IPS-18a (cell line): ENCODE results near the gene ASB1.
"Not testable (repeated sequence)": the region's sequence is repeated elsewhere in the genome, so short reads cannot be mapped to it uniquely, and the experiment has no call there.

Source experiments
- H3K27ac ChIP-seq: one replicate; pipeline ENCODE4 v1.5.1; 2013; ENCODE audit warnings: low read length
- H3K27me3 ChIP-seq: one replicate; pipeline ENCODE4 v1.6.1; 2013; ENCODE audit warnings: mild to moderate bottlenecking, low read length; ENCODE audit not compliant: control insufficient read depth, insufficient read depth
- H3K36me3 ChIP-seq: one replicate; pipeline ENCODE4 v1.6.1; 2013; ENCODE audit warnings: low read depth, low read length; ENCODE audit not compliant: control insufficient read depth
- H3K4me1 ChIP-seq: one replicate; pipeline ENCODE4 v1.6.1; 2013; ENCODE audit warnings: low read depth, low read length; ENCODE audit not compliant: control insufficient read depth
- H3K4me3 ChIP-seq: one replicate; pipeline ENCODE4 v1.5.1; 2013; ENCODE audit warnings: low read length
- H3K9ac ChIP-seq: one replicate; pipeline ENCODE4 v1.6.1; 2013; ENCODE audit warnings: mild to moderate bottlenecking, low read length, moderate library complexity
- H3K9me3 ChIP-seq: one replicate; pipeline ENCODE4 v1.6.1; 2013; ENCODE audit warnings: low read depth, low read length; ENCODE audit not compliant: control insufficient read depth

The ASB1 gene

GRCh38 chr2:238440767-238441166 lies 14.0 kb downstream of the ASB1 start:
- Histone ChIP-seq H3K9me3 (no peaks in the 10 kb centered on the region), H3K27ac (no peak overlapping the region), H3K4me3 (no peak overlapping the region), H3K36me3 (peaks cover 42% of the 10 kb centered on the region), H3K4me1 (no peaks in the 10 kb centered on the region), H3K27me3 (no peaks in the 10 kb centered on the region), H3K9ac (no peak overlapping the region)

GRCh38 chr2:238441262-238442114 lies 14.8 kb downstream of the ASB1 start:
- H3K9ac ChIP-seq = no peak overlapping the region
- H3K27me3 ChIP-seq = no peaks in the 10 kb centered on the region
- H3K9me3 ChIP-seq = no peaks in the 10 kb centered on the region
- no peak overlapping the region for H3K27ac ChIP-seq
- no peaks in the 10 kb centered on the region for H3K4me1 ChIP-seq
- no peak overlapping the region for H3K4me3 ChIP-seq
- peaks cover 49% of the 10 kb centered on the region for H3K36me3 ChIP-seq

GRCh38 chr2:238442257-238442656 lies 15.5 kb downstream of the ASB1 start:
- H3K9me3 ChIP-seq, H3K27me3 ChIP-seq, H3K27ac ChIP-seq, H3K4me3 ChIP-seq, H3K4me1 ChIP-seq, H3K9ac ChIP-seq: not testable (repeated sequence)
- peaks cover 57% of the 10 kb centered on the region for H3K36me3 ChIP-seq

GRCh38 chr2:238444242-238444641 lies 17.5 kb downstream of the ASB1 start:
- Histone ChIP-seq H3K4me1 (no peaks in the 10 kb centered on the region), H3K36me3 (peaks cover 60% of the 10 kb centered on the region), H3K9me3 (no peaks in the 10 kb centered on the region), H3K4me3 (no peak overlapping the region), H3K9ac (no peak overlapping the region), H3K27me3 (no peaks in the 10 kb centered on the region), H3K27ac (no peak overlapping the region)

GRCh38 chr2:238445409-238446190 lies 18.9 kb downstream of the ASB1 start:
- H3K27me3 ChIP-seq = no peaks in the 10 kb centered on the region

GRCh38 chr2:238446371-238446770 lies 19.6 kb downstream of the ASB1 start:
- Histone ChIP-seq H3K4me3 (no peak overlapping the region), H3K27ac (no peak overlapping the region), H3K9ac (no peak overlapping the region), H3K9me3 (no peaks in the 10 kb centered on the region), H3K4me1 (no peaks in the 10 kb centered on the region), H3K36me3 (peaks cover 65% of the 10 kb centered on the region), H3K27me3 (no peaks in the 10 kb centered on the region)

More at GRCh38 chr2:238445409-238446190, 18.9 kb downstream of the ASB1 start:
- no peak overlapping the region for H3K4me3 ChIP-seq
- no peaks in the 10 kb centered on the region for H3K9me3 ChIP-seq
- H3K9ac ChIP-seq = no peak overlapping the region
- no peaks in the 10 kb centered on the region for H3K4me1 ChIP-seq
- no peak overlapping the region for H3K27ac ChIP-seq
- peaks cover 65% of the 10 kb centered on the region for H3K36me3 ChIP-seq

- no peaks in the 10 kb centered on the region for H3K4me1 ChIP-seq
- no peak overlapping the region for H3K27ac ChIP-seq
- no peaks in the 10 kb centered on the region for H3K9me3 ChIP-seq
- no peaks in the 10 kb centered on the region for H3K27me3 ChIP-seq
- H3K9ac ChIP-seq = no peak overlapping the region
- H3K4me3 ChIP-seq = no peak overlapping the region
- peaks cover 75% of the 10 kb centered on the region for H3K36me3 ChIP-seq
Observed at GRCh38 chr2:238448031-238448955, 21.6 kb downstream of the ASB1 start.

GRCh38 chr2:238449241-238449640 lies 22.5 kb downstream of the ASB1 start:
- no peak overlapping the region for H3K4me3 ChIP-seq
- no peaks in the 10 kb centered on the region for H3K27me3 ChIP-seq
- H3K4me1 ChIP-seq = no peaks in the 10 kb centered on the region
- H3K27ac ChIP-seq = no peak overlapping the region
- no peak overlapping the region for H3K9ac ChIP-seq
- peaks cover 71% of the 10 kb centered on the region for H3K36me3 ChIP-seq
- no peaks in the 10 kb centered on the region for H3K9me3 ChIP-seq

GRCh38 chr2:238449909-238450417 lies 23.2 kb downstream of the ASB1 start:
- Histone ChIP-seq H3K4me3 (no peak overlapping the region), H3K27ac (no peak overlapping the region), H3K27me3 (no peaks in the 10 kb centered on the region), H3K9me3 (no peaks in the 10 kb centered on the region), H3K4me1 (no peaks in the 10 kb centered on the region), H3K36me3 (peaks cover 64% of the 10 kb centered on the region), H3K9ac (no peak overlapping the region)

GRCh38 chr2:238450440-238450861 lies 23.7 kb downstream of the ASB1 start:
- H3K36me3 ChIP-seq = peaks cover 59% of the 10 kb centered on the region
- no peaks in the 10 kb centered on the region for H3K9me3 ChIP-seq
- no peak overlapping the region for H3K4me3 ChIP-seq
- H3K27me3 ChIP-seq = no peaks in the 10 kb centered on the region
- no peak overlapping the region for H3K9ac ChIP-seq
- no peaks in the 10 kb centered on the region for H3K4me1 ChIP-seq
- no peak overlapping the region for H3K27ac ChIP-seq

- peaks cover 28% of the 10 kb centered on the region for H3K36me3 ChIP-seq
- no peaks in the 10 kb centered on the region for H3K4me1 ChIP-seq
- no peak overlapping the region for H3K4me3 ChIP-seq
- no peaks in the 10 kb centered on the region for H3K27me3 ChIP-seq
- H3K27ac ChIP-seq = no peak overlapping the region
- H3K9ac ChIP-seq = no peak overlapping the region
- no peaks in the 10 kb centered on the region for H3K9me3 ChIP-seq
Observed at GRCh38 chr2:238453842-238454241, 27.1 kb downstream of the ASB1 start.
